LHCN-M2 (cell line): ENCODE measurements around the gene FIBCD1. TPM values are rescaled to one million over a fixed set of nuclear protein-coding genes. Genes with fewer than 3 reads are reported as not detected.
"Not testable (repeated sequence)": the region's sequence is repeated elsewhere in the genome, so short reads cannot be mapped to it uniquely, and the experiment has no call there.

Experiments used
- DNase-seq: peaks from one replicate; pipeline ENCODE4 v3.0.0-alpha.2; 2012; ENCODE audit warnings: low read depth
- total RNA-seq: library from RNA; depleted of rRNA; stranded (reverse); fragments of >200 nt; gene quantifications from 2 replicates; pipeline ENCODE4 v1.2.3, GENCODE V29; 2014

The FIBCD1 gene
- total RNA-seq, 1 experiment from 2014 or later, result 1.7 TPM

DNA sequence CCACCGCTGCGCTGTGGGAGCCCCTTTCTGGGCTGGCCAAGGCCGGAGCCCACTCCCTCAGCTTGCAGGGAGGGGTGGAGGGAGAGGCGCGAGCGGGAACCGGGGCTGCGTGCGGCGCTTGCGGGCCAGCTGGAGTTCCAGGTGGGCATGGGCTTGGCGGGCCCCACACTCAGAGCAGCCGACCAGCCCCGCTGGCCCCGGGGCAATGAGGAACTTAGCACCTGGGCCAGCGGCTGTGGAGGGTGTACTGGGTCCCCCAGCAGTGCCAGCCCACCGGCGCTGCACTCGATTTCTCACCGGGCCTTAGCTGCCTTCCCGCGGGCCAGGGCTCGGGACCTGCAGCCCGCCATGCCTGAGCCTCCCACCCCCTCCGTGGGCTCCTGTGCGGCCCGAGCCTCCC lies 29.0 kb downstream of the FIBCD1 start:
- DNase-seq, result not testable (repeated sequence)

- DNase-seq, result no peak
Measured at GRCh38 chr9:130908878-130909355, 30.1 kb downstream of the FIBCD1 start.

DNA sequence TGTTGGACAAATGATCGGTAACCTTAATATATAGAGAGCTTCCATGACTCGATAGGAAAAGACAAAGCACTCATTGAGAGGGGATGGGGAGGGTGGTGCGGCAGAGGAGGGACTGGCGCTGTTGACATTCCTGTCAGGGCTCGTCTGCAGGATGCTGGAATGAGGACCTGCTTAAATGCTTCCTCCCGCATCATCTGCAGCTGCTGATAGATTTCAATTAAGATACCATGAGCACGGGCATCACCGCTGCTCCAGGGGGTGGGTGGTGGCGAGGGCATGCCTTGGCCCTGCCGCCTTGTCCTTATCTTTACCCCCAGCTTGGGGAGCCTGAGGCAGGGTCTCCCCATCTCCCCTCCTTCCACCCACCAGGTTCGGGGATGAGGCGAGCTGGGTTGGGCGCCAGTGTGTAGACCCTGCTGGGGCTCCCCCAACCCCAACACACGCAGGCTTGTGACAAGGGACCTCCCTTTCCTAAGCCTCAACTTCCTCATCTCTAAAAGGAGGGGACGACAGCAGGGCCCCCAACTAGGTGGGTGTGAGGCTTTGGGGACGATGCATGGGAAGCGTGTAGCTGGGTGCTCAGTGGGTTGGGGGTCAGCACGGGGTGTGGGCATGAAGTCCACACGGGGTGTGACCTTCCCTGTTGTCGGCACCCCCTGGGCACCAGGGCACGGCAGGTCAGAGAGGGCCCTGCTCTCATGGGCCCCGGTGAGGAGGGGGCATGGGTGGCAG lies 30.7 kb downstream of the FIBCD1 start:
- DNase-seq, result no peak

DNA sequence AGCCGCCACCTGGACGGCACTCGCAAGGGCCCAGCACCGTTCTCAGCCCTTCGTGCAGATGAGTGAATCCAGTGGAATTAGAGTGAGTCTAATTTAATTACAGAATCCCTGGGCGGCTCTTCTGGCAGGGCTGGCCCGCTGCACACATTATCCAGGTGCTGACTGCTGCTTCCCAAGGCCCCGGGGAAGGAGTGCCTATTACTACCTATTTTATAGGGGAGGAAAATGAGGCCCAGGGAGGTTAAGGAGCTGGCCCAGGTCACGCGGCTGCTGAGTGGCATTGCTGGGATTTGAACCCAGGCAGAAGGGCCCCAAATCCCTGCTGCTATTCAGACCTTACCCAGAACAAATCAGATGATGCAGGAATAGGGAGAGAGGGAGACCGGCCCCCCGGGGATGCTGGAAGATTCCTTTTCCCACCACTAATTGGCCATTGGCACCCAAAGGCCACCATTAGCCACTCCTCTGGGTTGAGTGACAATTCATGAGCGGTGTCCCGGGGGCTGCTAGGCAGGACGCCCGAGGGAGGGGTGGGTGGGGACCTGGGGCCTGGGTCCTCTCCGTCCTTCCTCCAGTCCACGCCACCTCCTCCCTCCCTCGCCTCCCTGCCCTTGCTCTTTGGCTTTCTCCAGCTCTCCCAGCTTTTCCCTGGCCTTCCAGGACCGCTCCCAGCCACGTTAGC lies 32.2 kb downstream of the FIBCD1 start:
- DNase-seq, result no peak

- no peak for DNase-seq
Measured at GRCh38 chr9:130905902-130906734, 32.9 kb downstream of the FIBCD1 start.

GRCh38 chr9:130905125-130905901 lies 33.7 kb downstream of the FIBCD1 start:
- DNase-seq, result no peak

- no peak for DNase-seq
Measured at GRCh38 chr9:130904070-130905044, 34.7 kb downstream of the FIBCD1 start.

- DNase-seq, result no peak
Measured at GRCh38 chr9:130903194-130904069, 35.6 kb downstream of the FIBCD1 start.

DNA sequence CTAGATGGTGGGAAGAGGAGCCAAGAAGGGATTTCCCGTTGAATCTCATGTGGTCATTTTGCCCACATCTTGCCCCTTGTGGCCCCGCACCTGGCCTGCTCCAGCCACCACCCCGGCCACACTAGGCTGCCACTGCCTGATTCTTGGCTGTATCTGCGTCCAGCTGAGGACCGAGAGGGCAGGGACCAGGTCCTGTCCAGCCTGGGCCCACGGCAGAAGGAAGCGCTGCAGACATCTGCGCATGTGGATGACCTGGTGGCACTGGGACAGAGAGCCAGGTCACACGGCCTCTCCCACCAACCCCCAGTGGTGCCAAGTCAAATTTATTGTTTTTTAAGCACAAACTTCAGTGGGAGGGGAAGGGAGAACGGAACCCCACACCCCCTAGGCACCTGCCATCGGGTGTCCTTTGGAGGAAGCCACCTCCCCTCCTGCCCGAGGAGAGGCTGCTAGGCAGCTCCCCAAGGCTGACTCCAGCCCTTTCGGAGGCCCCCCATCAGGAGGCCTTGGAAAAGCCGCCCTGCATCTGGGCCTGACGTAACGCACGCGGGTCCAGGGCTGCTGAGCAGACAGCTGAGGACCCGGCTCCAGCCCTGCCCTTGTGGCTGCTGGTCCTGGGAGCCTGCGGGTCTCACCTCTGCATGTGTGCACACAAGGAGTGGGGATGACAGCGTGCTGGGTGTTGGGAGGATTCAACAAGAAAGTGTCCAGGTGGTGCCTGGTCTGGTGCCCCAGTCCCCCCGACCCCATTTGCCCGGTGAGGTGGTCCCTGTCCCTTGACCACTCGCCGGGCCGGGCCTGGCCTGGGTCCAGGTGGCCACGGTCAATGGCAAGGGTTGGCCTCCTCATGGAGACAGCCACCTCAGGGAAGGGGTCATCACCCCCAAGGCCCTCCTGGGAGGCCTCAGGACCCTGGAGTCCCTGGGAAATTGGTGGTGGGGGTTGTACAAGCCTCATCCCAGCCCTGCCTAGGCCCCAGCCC lies 36.6 kb downstream of the FIBCD1 start:
- no peak for DNase-seq

- DNase-seq, result no peak
Measured at GRCh38 chr9:130901498-130902203, 37.4 kb downstream of the FIBCD1 start.

DNA sequence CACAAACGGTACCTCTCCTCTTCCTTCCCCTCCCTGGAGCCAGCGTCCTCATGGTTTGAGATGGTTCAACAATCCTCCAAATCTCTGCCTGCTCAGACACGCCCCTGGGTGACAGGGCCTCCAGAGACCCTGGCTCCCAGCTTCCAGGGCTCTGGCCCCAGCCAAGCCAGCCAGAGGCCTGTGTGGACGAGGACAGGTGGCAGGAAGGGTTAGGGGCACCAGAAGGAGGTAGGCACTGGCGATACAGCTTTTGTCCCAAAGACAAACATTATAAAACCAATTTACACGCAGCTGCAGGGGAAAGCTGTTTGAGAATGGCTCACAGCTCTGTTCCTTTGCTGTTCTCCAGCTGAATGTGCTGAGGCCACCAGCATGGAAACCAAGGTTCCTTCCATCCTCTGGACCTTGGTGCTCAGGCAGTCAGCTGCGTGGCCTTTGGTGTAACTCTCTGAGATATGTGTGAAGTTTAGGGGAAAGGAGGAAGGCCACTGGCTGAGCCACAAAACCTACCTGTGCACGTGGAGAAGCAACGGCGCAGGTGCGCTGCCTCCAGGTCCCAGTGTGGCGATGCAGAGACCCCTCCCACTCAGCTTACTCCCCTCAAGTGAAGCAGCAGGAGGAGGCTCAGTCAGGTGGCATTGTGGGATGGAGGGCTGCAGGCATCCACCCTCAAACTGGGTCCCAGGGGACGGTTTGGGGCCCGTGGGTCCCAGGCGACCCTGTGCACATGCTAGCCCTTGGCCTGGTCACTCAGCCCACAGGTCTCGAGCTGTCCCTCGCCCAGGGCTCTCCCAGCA lies 38.1 kb downstream of the FIBCD1 start:
- DNase-seq, result no peak

GRCh38 chr9:130899051-130899748 lies 39.8 kb downstream of the FIBCD1 start:
- DNase-seq, result no peak

- no peak for DNase-seq
Measured at GRCh38 chr9:130898552-130898852, 40.5 kb downstream of the FIBCD1 start.

GRCh38 chr9:130897848-130898551 lies 41.0 kb downstream of the FIBCD1 start:
- no peak for DNase-seq

DNA sequence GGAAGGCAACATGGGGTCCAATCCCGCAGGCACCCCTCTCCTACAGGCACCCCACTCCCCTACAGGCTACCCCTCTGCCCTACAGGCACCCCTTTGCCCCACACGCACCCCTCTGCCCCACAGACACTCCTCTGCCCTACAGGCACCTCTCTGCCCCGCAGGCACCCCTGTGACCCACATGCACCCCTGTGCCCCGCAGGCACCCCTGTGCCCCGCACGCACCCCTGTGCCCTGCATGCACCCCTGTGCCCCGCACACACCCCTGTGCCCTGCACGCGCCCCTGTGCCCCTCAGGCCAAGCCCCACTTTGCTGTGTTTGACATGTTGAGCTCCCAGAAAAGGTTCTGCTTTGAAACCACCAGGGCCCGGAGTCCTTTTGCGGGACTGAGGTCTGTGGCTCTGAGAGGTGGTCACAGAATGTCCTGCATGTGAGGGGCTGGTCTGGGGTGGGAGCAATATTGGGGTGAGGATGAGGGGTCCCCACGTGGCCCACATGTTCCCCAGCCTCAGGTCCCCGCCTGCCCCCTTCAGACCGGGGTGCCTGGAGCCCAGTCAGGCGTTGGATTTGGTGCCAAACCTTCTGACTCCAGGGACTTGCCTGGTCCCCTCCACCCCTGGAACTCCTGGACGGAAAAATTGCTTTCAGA lies 41.8 kb downstream of the FIBCD1 start:
- no peak for DNase-seq
